ENCODE data around the gene R3HDML.

GRCh38 chr20:44364780-44365179, 27.9 kb downstream of the R3HDML start:
- TF ChIP-seq POLR2A (IDR thresholded peaks at IDR 0.05; ENCODE audit: low read depth, low read length), result no peak
- TF ChIP-seq POLR2AphosphoS5 (IDR thresholded peaks at IDR 0.05; ENCODE audit: low read depth, low read length), result no peak

Data from GM12892 (cell line).